Tibial nerve (tissue), 4 donors: ENCODE measurements around the gene SLC6A9. TPM values are rescaled to one million over a fixed set of nuclear protein-coding genes. Genes with fewer than 3 reads are reported as not detected.
A peak's percentile ranks its signal among the peaks of the same experiment; 100 is the strongest.

Source experiments
- DNase-seq, 2 donors: peaks; one replicate each; pipeline ENCODE4 v3.0.0-alpha.2; 2019; ENCODE audit warnings: low spot score in 2 of 2
- H3K27ac ChIP-seq, 4 donors: fragments of 200-600 bp; sonication (generic) in 3 of 4; one replicate each; pipeline ENCODE4 v1.5.1; 2017 to 2019; ENCODE audit warnings: mild to moderate bottlenecking in 1 of 4
- H3K27me3 ChIP-seq, 2 donors: fragments of 200-600 bp; sonication (generic) in 1 of 2; one replicate each; pipeline versions ENCODE4 v1.5.1 to v1.6.0; 2017 to 2019
- H3K36me3 ChIP-seq, 3 donors: fragments of 200-600 bp; sonication (generic); one replicate each; pipeline ENCODE4 v1.5.1; 2018 to 2019
- H3K4me1 ChIP-seq, 4 donors: fragments of 200-600 bp; sonication (generic) in 3 of 4; one replicate each; pipeline ENCODE4 v1.5.1; 2017 to 2019
- H3K4me3 ChIP-seq, 4 donors: fragments of 200-600 bp; sonication (generic) in 3 of 4; one replicate each; pipeline ENCODE4 v1.5.1; 2017 to 2019; ENCODE audit warnings: mild to moderate bottlenecking in 1 of 4, moderate library complexity in 1 of 4
- H3K9me3 ChIP-seq, 4 donors: fragments of 200-600 bp; sonication (generic) in 3 of 4; one replicate each; pipeline ENCODE4 v1.5.1; 2017 to 2019
- CTCF ChIP-seq, 5 experiments: fragments of 200-600 bp in 3 of 5; fragments of 450-650 bp in 2 of 5; sonication (generic) in 3 of 5; IDR thresholded peaks; one replicate each; pipeline ENCODE4 v1.5.1; 2016 to 2019; ENCODE audit warnings: antibody characterized with exemption in 5 of 5, mild to moderate bottlenecking in 3 of 5, moderate library complexity in 2 of 5
- EP300 ChIP-seq, 2 donors: sonication (generic); formaldehyde crosslinking; IDR thresholded peaks; one replicate each; pipeline ENCODE4 v1.6.1; 2017; ENCODE audit warnings: antibody characterized with exemption in 2 of 2, mild to moderate bottlenecking in 1 of 2
- POLR2A ChIP-seq, 2 donors: fragments of 450-650 bp; IDR thresholded peaks; one replicate each; pipeline ENCODE4 v1.6.1; 2017; ENCODE audit warnings: antibody characterized with exemption in 2 of 2, mild to moderate bottlenecking in 2 of 2, moderate library complexity in 2 of 2
- WGBS, 2 donors: methylation state at CpG; one replicate each; pipeline ENCODE4 v1.1.5; 2018; 5-methylcytosine and 5-hydroxymethylcytosine counted together
- total RNA-seq, 4 donors: library from RNA; depleted of rRNA; stranded (reverse); fragments of >200 nt; gene quantifications; one replicate each; pipeline ENCODE4 v1.1.0, GENCODE V29; 2016

Gene SLC6A9
- total RNA-seq, 4 donors from 2014 or later = 0.42 to 1.8 (median 0.83) TPM

- WGBS, 2 donors = 0 to 3% methylated on average over 16 to 22 of the region's 45 CpGs
- peak in 1 of 2 donors; percentile 24 for DNase-seq
- Histone ChIP-seq H3K36me3 (peaks cover 0 to 50% (median 0%) of the 10 kb centered on the region in 3 donors), H3K4me1 (peaks cover 0 to 71% (median 26%) of the 10 kb centered on the region in 4 donors), H3K27me3 (no peaks in the 10 kb centered on the region), H3K9me3 (no peaks in the 10 kb centered on the region), H3K4me3 (peak overlapping the region; percentile 59 to 72 (median 66)), H3K27ac (peak overlapping the region; percentile 30 to 81 (median 76))
- peak in 1 of 2 donors; percentile 26 for TF ChIP-seq EP300 (IDR thresholded peaks at IDR 0.05)
- TF ChIP-seq CTCF (IDR thresholded peaks at IDR 0.05) = no peak
- no peak for TF ChIP-seq POLR2A (IDR thresholded peaks at IDR 0.05)
Observed at GRCh38 chr1:43979528-43980254, 51.6 kb downstream of the SLC6A9 start.

- H3K4me1 ChIP-seq = peaks cover 0 to 74% (median 26%) of the 10 kb centered on the region in 4 donors
- TF ChIP-seq CTCF (IDR thresholded peaks at IDR 0.05) (no peak), EP300 (IDR thresholded peaks at IDR 0.05) (no peak), POLR2A (IDR thresholded peaks at IDR 0.05) (no peak)
- H3K27ac ChIP-seq = peak overlapping the region; percentile 30 to 81 (median 76)
- peak overlapping the region; percentile 59 to 72 (median 66) for H3K4me3 ChIP-seq
- 0% methylated on average over 40 of the region's 45 CpGs; no CpG with 5 or more reads in 1 of the 2 donors for WGBS, 2 donors
- H3K27me3 ChIP-seq = no peaks in the 10 kb centered on the region
- no peaks in the 10 kb centered on the region for H3K9me3 ChIP-seq
- H3K36me3 ChIP-seq = peaks cover 0 to 45% (median 0%) of the 10 kb centered on the region in 3 donors
- no peak for DNase-seq
Observed at GRCh38 chr1:43979261-43979527, 52.1 kb downstream of the SLC6A9 start.

GRCh38 chr1:43978551-43979260 is 52.6 kb downstream of the SLC6A9 start, which contains the start of gene B4GALT2:
Gene B4GALT2 (plus strand): TSS chr1:43979210. CDS start chr1:43981161, 1,951 bp downstream.
- Histone ChIP-seq H3K4me1 (peaks cover 0 to 74% (median 28%) of the 10 kb centered on the region in 4 donors), H3K27ac (peak within 1 kb of the TSS; percentile 30 to 81 (median 76)), H3K27me3 (no peaks in the 10 kb centered on the region), H3K36me3 (peaks cover 0 to 40% (median 0%) of the 10 kb centered on the region in 3 donors), H3K9me3 (no peaks in the 10 kb centered on the region), H3K4me3 (peak within 1 kb of the TSS; percentile 59 to 72 (median 66))
- no peak for TF ChIP-seq POLR2A (IDR thresholded peaks at IDR 0.05)
- TF ChIP-seq EP300 (IDR thresholded peaks at IDR 0.05) = no peak
- no peak for TF ChIP-seq CTCF (IDR thresholded peaks at IDR 0.05)
- WGBS, 2 donors = 7 to 14% methylated on average over 19 to 39 of the region's 54 CpGs
- no peak for DNase-seq

- Histone ChIP-seq H3K27me3 (no peaks in the 10 kb centered on the region), H3K9me3 (no peaks in the 10 kb centered on the region), H3K27ac (peak overlapping the region in 2 of 4 donors; percentile 46 to 73), H3K36me3 (peaks cover 0 to 37% (median 0%) of the 10 kb centered on the region in 3 donors), H3K4me1 (peaks cover 0 to 69% (median 28%) of the 10 kb centered on the region in 4 donors), H3K4me3 (no peak overlapping the region)
- no peak for DNase-seq
- no peak for TF ChIP-seq POLR2A (IDR thresholded peaks at IDR 0.05)
- 66 to 70% methylated on average over 5 of the region's 5 CpGs for WGBS, 2 donors
Observed at GRCh38 chr1:43978264-43978550, 53.1 kb downstream of the SLC6A9 start.

- H3K4me1 ChIP-seq = peaks cover 0 to 63% (median 28%) of the 10 kb centered on the region in 4 donors
- H3K9me3 ChIP-seq = no peaks in the 10 kb centered on the region
- TF ChIP-seq CTCF (IDR thresholded peaks at IDR 0.05) = no peak
- no peak for TF ChIP-seq EP300 (IDR thresholded peaks at IDR 0.05)
- TF ChIP-seq POLR2A (IDR thresholded peaks at IDR 0.05) = no peak
- peaks cover 0 to 41% (median 0%) of the 10 kb centered on the region in 3 donors for H3K36me3 ChIP-seq
- 79 to 83% methylated on average over 9 of the region's 9 CpGs for WGBS, 2 donors
- H3K27me3 ChIP-seq = no peaks in the 10 kb centered on the region
- DNase-seq = no peak
- no peak overlapping the region for H3K4me3 ChIP-seq
- H3K27ac ChIP-seq = peak overlapping the region in 2 of 4 donors; percentile 46 to 73
Observed at GRCh38 chr1:43977376-43978263, 53.6 kb downstream of the SLC6A9 start.
